ENCODE data around the gene COL5A1. TPM values are rescaled to one million over a fixed set of nuclear protein-coding genes. Genes with fewer than 3 reads are reported as not detected.

The COL5A1 gene
- total and polyA plus RNA-seq, 2 experiments from 2014 or later = 2.5 to 13.1 TPM

- Histone ChIP-seq H3K9me2 (ENCODE audit: insufficient read depth) (no peaks in the 10 kb centered on the region), H3K4me2 (no peak overlapping the region), H3K79me2 (replicated peaks; ENCODE audit: insufficient read depth) (no peaks in the 10 kb centered on the region), H3F3A (replicated peaks; ENCODE audit: low read depth) (no peaks in the 10 kb centered on the region), H2AFZ (no peak overlapping the region), H3K27me3 (ENCODE audit: insufficient read depth) (no peaks in the 10 kb centered on the region), H3K4me3 (no peak overlapping the region), H3K4me1 (ENCODE audit: insufficient read depth) (no peaks in the 10 kb centered on the region), H4K20me1 (replicated peaks; ENCODE audit: insufficient read depth) (no peaks in the 10 kb centered on the region), H3K36me3 (ENCODE audit: insufficient read depth) (no peaks in the 10 kb centered on the region), H3K27ac (ENCODE audit: low read depth) (no peak overlapping the region)
- DNase-seq (ENCODE audit: low spot score) (no peak), ATAC-seq (no peak)
- Mint-ChIP-seq H3K4me3 (no peak overlapping the region), H3K4me1 (no peaks in the 10 kb centered on the region), H3K27me3 (ENCODE audit: insufficient read depth, low read depth, poor library complexity) (no peaks in the 10 kb centered on the region), H3K36me3 (ENCODE audit: low read depth) (peaks cover 6% of the 10 kb centered on the region; the same call in 1 of the 3 replicates), H3K27ac (no peak overlapping the region), H3K9me3 (peaks cover 12% of the 10 kb centered on the region)
- TF ChIP-seq POLR2AphosphoS5 (IDR thresholded peaks at IDR 0.05; ENCODE audit: low read depth) (no peak), CTCF (conservative IDR thresholded peaks at IDR 0.05; ENCODE audit: low read depth in 2 of 2) (no peak), EZH2 (IDR thresholded peaks at IDR 0.05; ENCODE audit: low read depth, unreplicated experiment) (no peak), STAT1 (IDR thresholded peaks at IDR 0.05; ENCODE audit: unreplicated experiment) (no peak), JUNB (IDR thresholded peaks at IDR 0.05; ENCODE audit: unreplicated experiment) (no peak)
Observed at GRCh38 chr9:134889386-134890154, 248.0 kb downstream of the COL5A1 start.

- Histone ChIP-seq H4K20me1 (replicated peaks; ENCODE audit: insufficient read depth) (no peaks in the 10 kb centered on the region), H3K4me1 (ENCODE audit: insufficient read depth) (no peaks in the 10 kb centered on the region), H3F3A (replicated peaks; ENCODE audit: low read depth) (no peaks in the 10 kb centered on the region), H3K36me3 (ENCODE audit: insufficient read depth) (no peaks in the 10 kb centered on the region), H3K4me3 (no peak overlapping the region), H3K9me2 (ENCODE audit: insufficient read depth) (no peaks in the 10 kb centered on the region), H3K4me2 (no peak overlapping the region), H3K27ac (ENCODE audit: low read depth) (no peak overlapping the region), H3K27me3 (ENCODE audit: insufficient read depth) (no peaks in the 10 kb centered on the region), H3K79me2 (replicated peaks; ENCODE audit: insufficient read depth) (no peaks in the 10 kb centered on the region), H2AFZ (no peak overlapping the region)
- Mint-ChIP-seq H3K27ac (no peak overlapping the region), H3K36me3 (ENCODE audit: low read depth) (peaks cover 8% of the 10 kb centered on the region; the same call in 1 of the 3 replicates), H3K4me3 (no peak overlapping the region), H3K4me1 (no peaks in the 10 kb centered on the region), H3K9me3 (peaks cover 18% of the 10 kb centered on the region), H3K27me3 (ENCODE audit: insufficient read depth, low read depth, poor library complexity) (no peaks in the 10 kb centered on the region)
- no peak for TF ChIP-seq ZNF114 (CRISPR knock-in tag; IDR thresholded peaks at IDR 0.05)
- DNase-seq (ENCODE audit: low spot score) (no peak), ATAC-seq (no peak)
Observed at GRCh38 chr9:134890155-134890495, 248.5 kb downstream of the COL5A1 start.

- ATAC-seq = no peak
- H3K9me3 Mint-ChIP-seq = peaks cover 21% of the 10 kb centered on the region
- H3K27ac Mint-ChIP-seq = no peak overlapping the region
- Histone ChIP-seq H3K79me2 (replicated peaks; ENCODE audit: insufficient read depth) (no peaks in the 10 kb centered on the region), H3K4me2 (no peak overlapping the region), H4K20me1 (replicated peaks; ENCODE audit: insufficient read depth) (no peaks in the 10 kb centered on the region), H3K27me3 (ENCODE audit: insufficient read depth) (no peaks in the 10 kb centered on the region), H3K4me3 (no peak overlapping the region), H3K27ac (ENCODE audit: low read depth) (no peak overlapping the region), H2AFZ (no peak overlapping the region), H3K9me2 (ENCODE audit: insufficient read depth) (no peaks in the 10 kb centered on the region), H3K4me1 (ENCODE audit: insufficient read depth) (no peaks in the 10 kb centered on the region), H3F3A (replicated peaks; ENCODE audit: low read depth) (no peaks in the 10 kb centered on the region), H3K36me3 (ENCODE audit: insufficient read depth) (no peaks in the 10 kb centered on the region)
- H3K4me1 Mint-ChIP-seq = no peaks in the 10 kb centered on the region
- H3K27me3 Mint-ChIP-seq (ENCODE audit: insufficient read depth, low read depth, poor library complexity) = no peaks in the 10 kb centered on the region
- H3K4me3 Mint-ChIP-seq = no peak overlapping the region
- no peak for DNase-seq (ENCODE audit: low spot score)
- H3K36me3 Mint-ChIP-seq (ENCODE audit: low read depth) = peaks cover 11% of the 10 kb centered on the region; the same call in 1 of the 3 replicates
- TF ChIP-seq JUNB (IDR thresholded peaks at IDR 0.05; ENCODE audit: unreplicated experiment) (no peak), POLR2AphosphoS5 (IDR thresholded peaks at IDR 0.05; ENCODE audit: low read depth) (no peak), ZNF462 (CRISPR knock-in tag; IDR thresholded peaks at IDR 0.05) (no peak), ZNF331 (CRISPR knock-in tag; IDR thresholded peaks at IDR 0.05; ENCODE audit: low read depth) (no peak), STAT1 (IDR thresholded peaks at IDR 0.05; ENCODE audit: unreplicated experiment) (no peak)
Observed at GRCh38 chr9:134891053-134891452, 249.4 kb downstream of the COL5A1 start.

Measured in GM23338 (cell line).